Measurements from ENCODE around the gene ITGB1BP1. TPM values are rescaled to one million over a fixed set of nuclear protein-coding genes. Genes with fewer than 3 reads are reported as not detected.

Gene ITGB1BP1
- total and polyA plus RNA-seq, 10 of the 15 experiments (the other 5 are each of a cell fraction or from before 2014, with no cell fraction given): 50.2 to 273 (median 97.2) TPM

DNA sequence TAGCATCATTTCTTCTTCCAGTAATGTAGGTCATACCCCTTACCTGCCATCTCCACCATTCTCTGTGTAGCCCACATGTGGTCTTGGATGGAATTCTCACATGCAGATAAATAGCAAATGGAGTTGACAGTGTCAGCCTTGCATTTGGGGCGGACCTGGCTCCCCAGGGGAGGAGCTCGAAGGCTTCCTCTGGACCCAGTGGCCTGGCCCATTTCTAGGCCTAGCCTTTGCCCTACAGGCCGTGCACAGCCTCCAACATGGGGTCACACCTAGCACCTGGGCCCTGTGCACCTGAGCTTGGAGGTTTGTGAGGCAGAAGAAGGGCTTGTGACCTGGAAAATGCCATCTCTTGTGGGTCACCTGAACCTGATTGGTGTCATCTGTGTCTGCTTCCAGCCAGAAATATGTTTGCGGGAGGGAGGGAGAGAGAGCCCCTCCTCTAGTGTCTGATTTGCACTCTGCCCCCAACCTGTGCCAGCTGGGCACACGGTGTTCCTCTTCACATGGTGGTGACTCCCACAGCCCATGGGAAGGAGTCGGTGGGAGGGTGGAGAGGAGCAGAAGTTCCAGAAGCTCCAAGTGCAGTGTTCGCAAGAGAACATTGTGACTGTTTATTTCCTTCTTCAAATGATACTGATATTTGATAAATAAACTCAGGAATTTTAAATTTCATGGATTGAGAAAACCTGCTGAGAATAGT lies 33.0 kb downstream of the ITGB1BP1 start:
- H3K4me3 ChIP-seq: no peak overlapping the region
- in situ Hi-C loops (cut with MboI): no loop called here
- no peaks in the 10 kb centered on the region for H4K20me1 ChIP-seq (ENCODE audit: control insufficient read depth, insufficient read depth)
- no peaks in the 10 kb centered on the region; a peak in 2 of 4 replicates for H3K27me3 ChIP-seq (replicated peaks in 1 of 2; ENCODE audit: control insufficient read depth in 2 of 2, insufficient read depth in 2 of 2, low read length in 1 of 2)
- no peak overlapping the region for H2AFZ ChIP-seq (ENCODE audit: control insufficient read depth, low read depth, low read length)
- no peaks in the 10 kb centered on the region for H3K79me2 ChIP-seq (ENCODE audit: control insufficient read depth, insufficient read depth, low read length)
- no peak overlapping the region for H3K4me2 ChIP-seq (ENCODE audit: control insufficient read depth, insufficient read depth)
- no peak overlapping the region for H3K9ac ChIP-seq (ENCODE audit: control insufficient read depth, insufficient read depth, low read length)
- H3K36me3 ChIP-seq (ENCODE audit: control insufficient read depth in 2 of 2, insufficient read depth in 2 of 2, low read length in 1 of 2): no peaks in the 10 kb centered on the region
- ChIA-PET RAD21 (ENCODE audit: unreplicated experiment) (no interaction called here), POLR2A (no interaction called here), CTCF (no interaction called here), SMC1A (ENCODE audit: uncharacterized antibody, unreplicated experiment) (no interaction called here)
- no peak for ATAC-seq
- intact Hi-C loops (cut with micrococcal nuclease; ENCODE audit: unreplicated experiment): no loop called here
- no peaks in the 10 kb centered on the region; the same call in 2 of the 3 replicates for H3K9me3 ChIP-seq (replicated peaks; ENCODE audit: control insufficient read depth, insufficient read depth, low read length)
- no peak for DNase-seq (ENCODE audit: low read depth, low spot score)
- no peak overlapping the region for H3K27ac ChIP-seq (ENCODE audit: control insufficient read depth, insufficient read depth)
- TF ChIP-seq RBBP5 (conservative IDR thresholded peaks at IDR 0.05): no peak
- no peak for TF ChIP-seq ATF7 (IDR thresholded peaks at IDR 0.05; ENCODE audit: low read depth)
- no peak for TF ChIP-seq MEF2B (IDR thresholded peaks at IDR 0.05; ENCODE audit: partially characterized antibody, poor library complexity, severe bottlenecking)
- TF ChIP-seq KDM1A (IDR thresholded peaks at IDR 0.05; ENCODE audit: borderline replicate concordance): no peak
- TF ChIP-seq REST (IDR thresholded peaks at IDR 0.05; ENCODE audit: low read depth, low read length): no peak
- TF ChIP-seq SREBF1 (IDR thresholded peaks at IDR 0.05; ENCODE audit: low read length): no peak
- no peak for FAIRE-seq
- no peaks in the 10 kb centered on the region for H3K4me1 ChIP-seq (ENCODE audit: control insufficient read depth, insufficient read depth, low read length)
- no TSS peak for BruUV-seq (replicated peaks)
- WGBS (ENCODE audit: insufficient coverage, insufficient replicate concordance, low lambda C conversion rate, missing lambda C conversion rate): 60% methylated on average over 7 of the region's 7 CpGs

Data from GM12878 (cell line).